ENCODE measurements around the gene EIF4G1. TPM values are rescaled to one million over a fixed set of nuclear protein-coding genes. Genes with fewer than 3 reads are reported as not detected.

The EIF4G1 gene
- total and polyA plus RNA-seq, 2 experiments from 2014 or later = 227 to 552 TPM

DNA sequence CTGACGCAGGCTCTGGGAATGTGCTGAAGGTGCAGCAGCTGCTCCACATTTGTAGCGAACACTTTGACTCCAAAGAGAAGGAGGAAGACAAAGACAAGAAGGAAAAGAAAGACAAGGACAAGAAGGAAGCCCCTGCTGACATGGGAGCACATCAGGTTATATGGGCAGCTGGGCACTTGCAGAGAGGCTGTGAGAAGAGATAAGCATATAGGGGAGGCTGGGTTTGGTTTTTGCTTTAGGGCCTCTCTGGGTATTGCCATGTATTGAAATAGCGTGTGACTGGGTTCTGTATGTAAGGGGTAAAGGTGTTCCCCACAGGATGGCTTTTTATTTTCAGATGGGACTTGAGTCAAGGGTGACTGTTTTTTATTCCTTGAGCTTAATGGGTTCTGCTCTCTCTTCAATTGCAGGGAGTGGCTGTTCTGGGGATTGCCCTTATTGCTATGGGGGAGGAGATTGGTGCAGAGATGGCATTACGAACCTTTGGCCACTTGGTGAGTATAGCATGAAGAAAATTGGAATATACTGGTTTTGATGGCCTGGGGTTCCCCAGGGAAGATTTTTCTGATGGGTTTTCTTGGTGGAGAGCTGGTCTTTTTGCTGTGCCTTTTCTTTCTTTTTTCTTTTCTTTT lies 7.9 kb upstream of the EIF4G1 start:
- Histone ChIP-seq H3K79me2 (replicated peaks; ENCODE audit: insufficient read depth) (peaks cover 18% of the 10 kb centered on the region), H3F3A (replicated peaks; ENCODE audit: low read depth) (peaks cover 12% of the 10 kb centered on the region; the same call in 1 of the 2 replicates), H2AFZ (no peak overlapping the region), H3K4me3 (no peak overlapping the region), H3K36me3 (ENCODE audit: insufficient read depth) (peaks cover 51% of the 10 kb centered on the region), H3K4me1 (ENCODE audit: insufficient read depth) (no peaks in the 10 kb centered on the region), H3K4me2 (no peak overlapping the region), H4K20me1 (replicated peaks; ENCODE audit: insufficient read depth) (peaks cover 21% of the 10 kb centered on the region; the same call in 1 of the 2 replicates), H3K27me3 (ENCODE audit: insufficient read depth) (no peaks in the 10 kb centered on the region), H3K27ac (ENCODE audit: low read depth) (no peak overlapping the region), H3K9me2 (ENCODE audit: insufficient read depth) (no peaks in the 10 kb centered on the region)
- no peaks in the 10 kb centered on the region for H3K9me3 Mint-ChIP-seq
- ATAC-seq (no peak), DNase-seq (ENCODE audit: low spot score) (no peak)
- peaks cover 10% of the 10 kb centered on the region for H3K27me3 Mint-ChIP-seq (ENCODE audit: insufficient read depth, low read depth, poor library complexity)
- H3K4me3 Mint-ChIP-seq = no peak overlapping the region
- no peak overlapping the region for H3K27ac Mint-ChIP-seq
- TF ChIP-seq CREB1 (CRISPR knock-in tag; IDR thresholded peaks at IDR 0.05; ENCODE audit: low read depth) = no peak
- TF ChIP-seq NANOG (IDR thresholded peaks at IDR 0.05; ENCODE audit: borderline replicate concordance) = no peak
- TF ChIP-seq POLR2AphosphoS5 (IDR thresholded peaks at IDR 0.05; ENCODE audit: low read depth) = no peak
- TF ChIP-seq, protein P1, sequence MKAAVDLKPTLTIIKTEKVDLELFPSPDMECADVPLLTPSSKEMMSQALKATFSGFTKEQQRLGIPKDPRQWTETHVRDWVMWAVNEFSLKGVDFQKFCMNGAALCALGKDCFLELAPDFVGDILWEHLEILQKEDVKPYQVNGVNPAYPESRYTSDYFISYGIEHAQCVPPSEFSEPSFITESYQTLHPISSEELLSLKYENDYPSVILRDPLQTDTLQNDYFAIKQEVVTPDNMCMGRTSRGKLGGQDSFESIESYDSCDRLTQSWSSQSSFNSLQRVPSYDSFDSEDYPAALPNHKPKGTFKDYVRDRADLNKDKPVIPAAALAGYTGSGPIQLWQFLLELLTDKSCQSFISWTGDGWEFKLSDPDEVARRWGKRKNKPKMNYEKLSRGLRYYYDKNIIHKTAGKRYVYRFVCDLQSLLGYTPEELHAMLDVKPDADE (IDR thresholded peaks at IDR 0.05) = no peak
- no peak for TF ChIP-seq ZNF114 (CRISPR knock-in tag; IDR thresholded peaks at IDR 0.05)
- no peak for TF ChIP-seq JUNB (IDR thresholded peaks at IDR 0.05; ENCODE audit: unreplicated experiment)
- TF ChIP-seq, protein P2, sequence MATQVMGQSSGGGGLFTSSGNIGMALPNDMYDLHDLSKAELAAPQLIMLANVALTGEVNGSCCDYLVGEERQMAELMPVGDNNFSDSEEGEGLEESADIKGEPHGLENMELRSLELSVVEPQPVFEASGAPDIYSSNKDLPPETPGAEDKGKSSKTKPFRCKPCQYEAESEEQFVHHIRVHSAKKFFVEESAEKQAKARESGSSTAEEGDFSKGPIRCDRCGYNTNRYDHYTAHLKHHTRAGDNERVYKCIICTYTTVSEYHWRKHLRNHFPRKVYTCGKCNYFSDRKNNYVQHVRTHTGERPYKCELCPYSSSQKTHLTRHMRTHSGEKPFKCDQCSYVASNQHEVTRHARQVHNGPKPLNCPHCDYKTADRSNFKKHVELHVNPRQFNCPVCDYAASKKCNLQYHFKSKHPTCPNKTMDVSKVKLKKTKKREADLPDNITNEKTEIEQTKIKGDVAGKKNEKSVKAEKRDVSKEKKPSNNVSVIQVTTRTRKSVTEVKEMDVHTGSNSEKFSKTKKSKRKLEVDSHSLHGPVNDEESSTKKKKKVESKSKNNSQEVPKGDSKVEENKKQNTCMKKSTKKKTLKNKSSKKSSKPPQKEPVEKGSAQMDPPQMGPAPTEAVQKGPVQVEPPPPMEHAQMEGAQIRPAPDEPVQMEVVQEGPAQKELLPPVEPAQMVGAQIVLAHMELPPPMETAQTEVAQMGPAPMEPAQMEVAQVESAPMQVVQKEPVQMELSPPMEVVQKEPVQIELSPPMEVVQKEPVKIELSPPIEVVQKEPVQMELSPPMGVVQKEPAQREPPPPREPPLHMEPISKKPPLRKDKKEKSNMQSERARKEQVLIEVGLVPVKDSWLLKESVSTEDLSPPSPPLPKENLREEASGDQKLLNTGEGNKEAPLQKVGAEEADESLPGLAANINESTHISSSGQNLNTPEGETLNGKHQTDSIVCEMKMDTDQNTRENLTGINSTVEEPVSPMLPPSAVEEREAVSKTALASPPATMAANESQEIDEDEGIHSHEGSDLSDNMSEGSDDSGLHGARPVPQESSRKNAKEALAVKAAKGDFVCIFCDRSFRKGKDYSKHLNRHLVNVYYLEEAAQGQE (IDR thresholded peaks at IDR 0.05; ENCODE audit: unreplicated experiment) = no peak
- TF ChIP-seq, protein P3, sequence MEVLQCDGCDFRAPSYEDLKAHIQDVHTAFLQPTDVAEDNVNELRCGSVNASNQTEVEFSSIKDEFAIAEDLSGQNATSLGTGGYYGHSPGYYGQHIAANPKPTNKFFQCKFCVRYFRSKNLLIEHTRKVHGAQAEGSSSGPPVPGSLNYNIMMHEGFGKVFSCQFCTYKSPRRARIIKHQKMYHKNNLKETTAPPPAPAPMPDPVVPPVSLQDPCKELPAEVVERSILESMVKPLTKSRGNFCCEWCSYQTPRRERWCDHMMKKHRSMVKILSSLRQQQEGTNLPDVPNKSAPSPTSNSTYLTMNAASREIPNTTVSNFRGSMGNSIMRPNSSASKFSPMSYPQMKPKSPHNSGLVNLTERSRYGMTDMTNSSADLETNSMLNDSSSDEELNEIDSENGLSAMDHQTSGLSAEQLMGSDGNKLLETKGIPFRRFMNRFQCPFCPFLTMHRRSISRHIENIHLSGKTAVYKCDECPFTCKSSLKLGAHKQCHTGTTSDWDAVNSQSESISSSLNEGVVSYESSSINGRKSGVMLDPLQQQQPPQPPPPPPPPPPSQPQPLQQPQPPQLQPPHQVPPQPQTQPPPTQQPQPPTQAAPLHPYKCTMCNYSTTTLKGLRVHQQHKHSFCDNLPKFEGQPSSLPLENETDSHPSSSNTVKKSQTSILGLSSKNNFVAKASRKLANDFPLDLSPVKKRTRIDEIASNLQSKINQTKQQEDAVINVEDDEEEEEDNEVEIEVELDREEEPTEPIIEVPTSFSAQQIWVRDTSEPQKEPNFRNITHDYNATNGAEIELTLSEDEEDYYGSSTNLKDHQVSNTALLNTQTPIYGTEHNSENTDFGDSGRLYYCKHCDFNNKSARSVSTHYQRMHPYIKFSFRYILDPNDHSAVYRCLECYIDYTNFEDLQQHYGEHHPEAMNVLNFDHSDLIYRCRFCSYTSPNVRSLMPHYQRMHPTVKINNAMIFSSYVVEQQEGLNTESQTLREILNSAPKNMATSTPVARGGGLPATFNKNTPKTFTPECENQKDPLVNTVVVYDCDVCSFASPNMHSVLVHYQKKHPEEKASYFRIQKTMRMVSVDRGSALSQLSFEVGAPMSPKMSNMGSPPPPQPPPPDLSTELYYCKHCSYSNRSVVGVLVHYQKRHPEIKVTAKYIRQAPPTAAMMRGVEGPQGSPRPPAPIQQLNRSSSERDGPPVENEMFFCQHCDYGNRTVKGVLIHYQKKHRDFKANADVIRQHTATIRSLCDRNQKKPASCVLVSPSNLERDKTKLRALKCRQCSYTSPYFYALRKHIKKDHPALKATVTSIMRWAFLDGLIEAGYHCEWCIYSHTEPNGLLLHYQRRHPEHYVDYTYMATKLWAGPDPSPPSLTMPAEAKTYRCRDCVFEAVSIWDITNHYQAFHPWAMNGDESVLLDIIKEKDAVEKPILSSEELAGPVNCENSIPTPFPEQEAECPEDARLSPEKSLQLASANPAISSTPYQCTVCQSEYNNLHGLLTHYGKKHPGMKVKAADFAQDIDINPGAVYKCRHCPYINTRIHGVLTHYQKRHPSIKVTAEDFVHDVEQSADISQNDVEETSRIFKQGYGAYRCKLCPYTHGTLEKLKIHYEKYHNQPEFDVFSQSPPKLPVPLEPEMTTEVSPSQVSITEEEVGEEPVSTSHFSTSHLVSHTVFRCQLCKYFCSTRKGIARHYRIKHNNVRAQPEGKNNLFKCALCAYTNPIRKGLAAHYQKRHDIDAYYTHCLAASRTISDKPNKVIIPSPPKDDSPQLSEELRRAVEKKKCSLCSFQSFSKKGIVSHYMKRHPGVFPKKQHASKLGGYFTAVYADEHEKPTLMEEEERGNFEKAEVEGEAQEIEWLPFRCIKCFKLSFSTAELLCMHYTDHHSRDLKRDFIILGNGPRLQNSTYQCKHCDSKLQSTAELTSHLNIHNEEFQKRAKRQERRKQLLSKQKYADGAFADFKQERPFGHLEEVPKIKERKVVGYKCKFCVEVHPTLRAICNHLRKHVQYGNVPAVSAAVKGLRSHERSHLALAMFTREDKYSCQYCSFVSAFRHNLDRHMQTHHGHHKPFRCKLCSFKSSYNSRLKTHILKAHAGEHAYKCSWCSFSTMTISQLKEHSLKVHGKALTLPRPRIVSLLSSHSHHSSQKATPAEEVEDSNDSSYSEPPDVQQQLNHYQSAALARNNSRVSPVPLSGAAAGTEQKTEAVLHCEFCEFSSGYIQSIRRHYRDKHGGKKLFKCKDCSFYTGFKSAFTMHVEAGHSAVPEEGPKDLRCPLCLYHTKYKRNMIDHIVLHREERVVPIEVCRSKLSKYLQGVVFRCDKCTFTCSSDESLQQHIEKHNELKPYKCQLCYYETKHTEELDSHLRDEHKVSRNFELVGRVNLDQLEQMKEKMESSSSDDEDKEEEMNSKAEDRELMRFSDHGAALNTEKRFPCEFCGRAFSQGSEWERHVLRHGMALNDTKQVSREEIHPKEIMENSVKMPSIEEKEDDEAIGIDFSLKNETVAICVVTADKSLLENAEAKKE (CRISPR knock-in tag; IDR thresholded peaks at IDR 0.05) = no peak
- no peak for TF ChIP-seq STAT1 (IDR thresholded peaks at IDR 0.05; ENCODE audit: unreplicated experiment)
- TF ChIP-seq ZNF331 (CRISPR knock-in tag; IDR thresholded peaks at IDR 0.05; ENCODE audit: low read depth) = no peak
- TF ChIP-seq EZH2phosphoT487 (IDR thresholded peaks at IDR 0.05; ENCODE audit: unreplicated experiment) = no peak
- TF ChIP-seq, protein P4, sequence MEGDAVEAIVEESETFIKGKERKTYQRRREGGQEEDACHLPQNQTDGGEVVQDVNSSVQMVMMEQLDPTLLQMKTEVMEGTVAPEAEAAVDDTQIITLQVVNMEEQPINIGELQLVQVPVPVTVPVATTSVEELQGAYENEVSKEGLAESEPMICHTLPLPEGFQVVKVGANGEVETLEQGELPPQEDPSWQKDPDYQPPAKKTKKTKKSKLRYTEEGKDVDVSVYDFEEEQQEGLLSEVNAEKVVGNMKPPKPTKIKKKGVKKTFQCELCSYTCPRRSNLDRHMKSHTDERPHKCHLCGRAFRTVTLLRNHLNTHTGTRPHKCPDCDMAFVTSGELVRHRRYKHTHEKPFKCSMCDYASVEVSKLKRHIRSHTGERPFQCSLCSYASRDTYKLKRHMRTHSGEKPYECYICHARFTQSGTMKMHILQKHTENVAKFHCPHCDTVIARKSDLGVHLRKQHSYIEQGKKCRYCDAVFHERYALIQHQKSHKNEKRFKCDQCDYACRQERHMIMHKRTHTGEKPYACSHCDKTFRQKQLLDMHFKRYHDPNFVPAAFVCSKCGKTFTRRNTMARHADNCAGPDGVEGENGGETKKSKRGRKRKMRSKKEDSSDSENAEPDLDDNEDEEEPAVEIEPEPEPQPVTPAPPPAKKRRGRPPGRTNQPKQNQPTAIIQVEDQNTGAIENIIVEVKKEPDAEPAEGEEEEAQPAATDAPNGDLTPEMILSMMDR (conservative IDR thresholded peaks at IDR 0.05; ENCODE audit: low read depth in 2 of 2) = no peak
- no peak for TF ChIP-seq EZH2 (IDR thresholded peaks at IDR 0.05; ENCODE audit: low read depth, unreplicated experiment)
- peaks cover 89% of the 10 kb centered on the region for H3K36me3 Mint-ChIP-seq (ENCODE audit: low read depth)
- H3K4me1 Mint-ChIP-seq = no peaks in the 10 kb centered on the region
